Left lobe of liver (tissue), 2 donors: ENCODE data around the gene CFAP107. TPM values are rescaled to one million over a fixed set of nuclear protein-coding genes. Genes with fewer than 3 reads are reported as not detected.
A peak's percentile ranks its signal among the peaks of the same experiment; 100 is the strongest.
"Not testable (repeated sequence)": the region's sequence is repeated elsewhere in the genome, so short reads cannot be mapped to it uniquely, and the experiment has no call there.

ENCODE experiments used
- ATAC-seq: fragments of 200-7000 bp; cut with Tn5 transposase; one replicate; pipeline ENCODE4 v1.9.1; 2020; ENCODE audit warnings: mild to moderate bottlenecking, moderate library complexity
- DNase-seq: peaks from one replicate; pipeline ENCODE4 v3.0.0-alpha.2; 2020; ENCODE audit warnings: low spot score
- total RNA-seq: library from RNA; stranded (reverse); gene quantifications from one replicate; pipeline ENCODE4 v1.2.1, GENCODE V29; 2021
- donor health status: DM: no; HTN: no; CAD: no; lungs with moderate emphysema.
- donor health status: DM: no; HTN: yes; CAD: no.

The CFAP107 gene, protein sequence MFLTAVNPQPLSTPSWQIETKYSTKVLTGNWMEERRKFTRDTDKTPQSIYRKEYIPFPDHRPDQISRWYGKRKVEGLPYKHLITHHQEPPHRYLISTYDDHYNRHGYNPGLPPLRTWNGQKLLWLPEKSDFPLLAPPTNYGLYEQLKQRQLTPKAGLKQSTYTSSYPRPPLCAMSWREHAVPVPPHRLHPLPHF
- total RNA-seq, result not detected

DNA sequence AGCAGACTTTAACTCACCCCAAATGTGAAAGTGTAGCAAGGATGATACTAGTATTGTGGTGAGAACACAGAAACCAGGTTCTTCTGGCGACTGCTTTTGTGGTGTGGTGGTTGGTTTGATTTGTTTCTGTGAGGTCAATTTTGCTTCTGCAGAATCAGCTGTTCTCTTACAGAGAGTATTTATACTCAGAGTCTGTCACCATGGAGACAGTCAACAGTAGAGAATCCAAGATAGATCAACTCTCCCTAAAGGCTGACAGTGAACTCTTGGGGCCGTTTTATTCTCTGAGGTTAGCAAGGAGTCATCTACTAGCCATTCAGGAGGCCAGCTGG is at the start of gene CFAP107:
TSS of gene CFAP107 (plus strand) at position 209 of the 332 bp plus-strand sequence. CDS start 231 bp downstream, outside the sequence.
- no peak for ATAC-seq
- DNase-seq, result no peak

DNA sequence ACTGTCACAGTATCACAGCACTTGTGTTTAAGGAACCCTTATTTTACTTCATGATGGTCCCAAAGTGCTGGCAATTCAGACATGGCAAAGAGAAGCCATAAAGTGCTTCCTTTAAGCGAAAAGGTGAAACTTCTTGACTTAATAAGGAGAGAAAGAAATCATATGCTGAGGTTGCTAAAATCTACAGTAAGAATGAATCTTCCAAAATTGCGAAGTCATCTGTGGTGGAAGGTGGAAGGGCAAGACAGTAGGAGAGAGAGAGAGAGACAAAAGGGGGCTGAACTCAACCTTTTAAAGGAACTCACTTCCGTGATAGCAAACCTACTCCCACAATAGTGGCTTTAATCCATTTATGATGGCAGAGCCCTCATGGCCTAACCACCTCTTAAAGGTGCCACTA is 49.3 kb upstream of the CFAP107 start:
- ATAC-seq, result no peak
- no peak for DNase-seq

- ATAC-seq (no peak), DNase-seq (no peak)
Observed at GRCh38 chr1:12697397-12697796, 48.6 kb upstream of the CFAP107 start.

GRCh38 chr1:12703821-12704451 is 42.1 kb upstream of the CFAP107 start:
- no peak for DNase-seq
- ATAC-seq, result no peak

- no peak for ATAC-seq
- DNase-seq, result no peak
Observed at GRCh38 chr1:12706061-12706460, 39.9 kb upstream of the CFAP107 start.

- DNase-seq, result no peak
- no peak for ATAC-seq
Observed at GRCh38 chr1:12708396-12709090, 37.5 kb upstream of the CFAP107 start.

GRCh38 chr1:12709091-12709491 is 36.9 kb upstream of the CFAP107 start:
- no peak for ATAC-seq

GRCh38 chr1:12709696-12710095 is 36.3 kb upstream of the CFAP107 start:
- DNase-seq (no peak), ATAC-seq (no peak)

More at GRCh38 chr1:12709091-12709491, 36.9 kb upstream of the CFAP107 start:
- DNase-seq, result no peak

DNA sequence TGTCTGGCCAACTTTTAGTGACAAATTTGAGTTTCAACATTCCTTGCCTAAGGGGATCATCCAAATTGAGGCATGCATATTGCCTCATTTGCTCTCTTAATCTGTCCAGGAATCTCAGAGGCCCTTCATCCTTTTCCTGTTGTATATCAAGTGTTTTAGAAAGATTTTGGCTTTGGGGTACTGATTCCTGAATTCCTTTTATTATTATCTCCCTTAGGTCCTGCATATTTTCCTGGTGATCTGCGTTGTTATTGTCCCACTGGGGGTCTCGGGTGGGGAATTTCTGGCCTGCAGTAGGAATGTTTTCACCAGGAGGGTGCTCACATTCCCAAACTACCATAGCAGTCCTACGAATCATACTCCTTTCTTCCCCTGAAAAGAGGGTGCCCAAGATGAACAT is 34.5 kb upstream of the CFAP107 start:
- ATAC-seq, result no peak

DNA sequence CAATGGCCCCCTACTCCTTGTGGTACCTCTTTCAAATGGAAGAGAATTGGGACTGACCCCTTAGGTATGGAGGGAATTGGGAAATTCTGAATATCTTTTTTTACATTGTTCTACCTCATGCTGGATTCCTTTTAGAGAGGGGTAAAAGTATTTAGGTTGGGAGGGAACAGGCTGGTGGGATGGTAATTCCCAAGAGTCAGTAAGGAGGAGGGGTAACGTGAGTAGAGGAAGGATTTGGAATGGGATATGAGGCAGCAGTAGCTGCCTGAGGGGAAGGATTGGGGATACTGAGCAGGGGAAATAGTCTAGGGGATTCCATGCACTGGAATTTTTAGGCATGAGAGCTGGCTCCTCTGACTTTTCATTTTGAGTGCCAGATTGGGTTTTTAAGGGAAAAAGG is 33.9 kb upstream of the CFAP107 start:
- DNase-seq (no peak), ATAC-seq (no peak)

More for the DNA sequence above, 34.5 kb upstream of the CFAP107 start:
- DNase-seq, result no peak

DNA sequence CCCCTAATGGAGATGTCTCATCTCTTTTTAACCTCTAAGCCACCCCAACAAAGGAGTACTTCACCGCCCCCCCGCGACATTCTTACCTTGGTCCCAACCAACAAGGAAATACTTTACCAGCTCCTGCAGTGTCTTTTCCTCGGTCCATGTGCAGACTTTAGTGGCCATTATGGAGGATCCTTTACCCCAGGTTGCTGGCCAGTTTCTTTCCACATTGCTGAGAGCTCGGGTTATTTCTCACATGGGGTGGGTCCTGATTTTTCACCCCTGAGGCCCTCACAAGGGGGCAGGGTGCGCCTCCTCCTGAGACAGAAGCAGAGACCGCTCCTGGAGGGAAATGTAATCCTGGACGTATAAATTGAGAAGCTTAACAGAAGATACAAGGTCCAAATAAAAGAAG is 33.1 kb upstream of the CFAP107 start:
- no peak for DNase-seq
- ATAC-seq, result no peak

GRCh38 chr1:12713651-12714050 is 32.3 kb upstream of the CFAP107 start:
- not testable (repeated sequence) for DNase-seq, ATAC-seq

DNA sequence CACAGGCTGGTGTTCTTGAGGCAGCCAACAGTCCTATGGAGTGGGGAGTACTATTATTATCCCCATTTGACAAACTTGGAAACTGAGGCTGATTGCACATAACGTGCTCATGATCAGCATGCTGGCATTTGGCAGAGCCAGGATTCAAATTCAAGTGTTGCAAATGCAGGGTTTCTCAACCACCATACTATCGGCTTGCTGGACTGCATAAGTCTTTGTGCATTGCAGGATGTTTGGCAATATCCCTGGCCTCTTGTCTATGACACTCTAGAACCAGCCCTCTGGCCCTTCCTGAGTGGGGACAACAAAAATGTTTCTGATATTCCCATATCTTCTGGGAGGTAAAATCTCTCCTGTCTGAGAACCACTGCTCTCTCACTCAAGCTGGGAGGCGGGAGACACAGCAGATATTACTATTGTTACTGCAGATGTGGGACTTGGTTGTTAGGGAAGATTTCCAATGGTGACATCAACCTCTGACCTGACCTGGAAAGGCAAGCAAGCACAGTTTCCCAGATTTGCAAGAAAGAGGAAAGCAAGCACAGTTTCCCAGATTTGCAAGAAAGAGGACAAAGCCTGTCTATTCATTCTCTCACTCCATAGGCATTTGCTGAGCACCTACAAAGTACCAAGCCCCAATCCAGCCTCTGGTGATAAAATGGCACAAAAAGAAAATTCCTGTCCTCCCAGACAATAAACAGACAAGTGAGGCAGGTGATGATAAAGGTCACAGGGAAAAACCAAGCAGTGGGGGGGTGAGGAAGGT is 31.1 kb upstream of the CFAP107 start:
- ATAC-seq (peak; percentile 56), DNase-seq (no peak)

DNA sequence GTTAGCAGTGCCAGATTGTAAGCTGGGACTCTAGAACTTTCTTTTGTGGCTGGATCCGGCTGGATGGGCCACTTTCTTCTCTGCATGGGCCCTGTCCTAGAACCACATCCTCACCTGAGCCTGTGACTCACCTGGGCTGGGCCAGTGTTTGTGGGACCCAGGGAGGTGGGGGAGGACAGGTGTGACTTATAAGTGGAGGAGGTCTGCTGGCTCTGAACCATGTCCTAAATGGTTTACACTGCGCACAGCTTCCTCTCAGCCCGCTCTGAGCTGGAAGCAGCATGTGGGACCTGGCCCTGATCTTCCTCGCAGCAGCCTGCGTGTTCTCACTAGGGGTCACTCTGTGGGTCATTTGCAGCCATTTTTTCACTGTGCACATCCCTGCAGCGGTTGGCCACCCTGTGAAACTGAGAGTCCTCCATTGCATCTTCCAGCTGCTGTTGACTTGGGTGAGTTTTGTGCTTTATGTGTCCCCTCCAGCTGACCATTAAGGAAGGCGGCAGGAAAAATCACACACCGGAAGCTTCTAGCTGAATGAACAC is 30.0 kb upstream of the CFAP107 start, which contains the start of gene AADACL3:
TSS of gene AADACL3 (plus strand) at position 215 of the 542 bp plus-strand sequence. CDS start at position 282, 67 bp downstream.
- DNase-seq, result no peak

DNA sequence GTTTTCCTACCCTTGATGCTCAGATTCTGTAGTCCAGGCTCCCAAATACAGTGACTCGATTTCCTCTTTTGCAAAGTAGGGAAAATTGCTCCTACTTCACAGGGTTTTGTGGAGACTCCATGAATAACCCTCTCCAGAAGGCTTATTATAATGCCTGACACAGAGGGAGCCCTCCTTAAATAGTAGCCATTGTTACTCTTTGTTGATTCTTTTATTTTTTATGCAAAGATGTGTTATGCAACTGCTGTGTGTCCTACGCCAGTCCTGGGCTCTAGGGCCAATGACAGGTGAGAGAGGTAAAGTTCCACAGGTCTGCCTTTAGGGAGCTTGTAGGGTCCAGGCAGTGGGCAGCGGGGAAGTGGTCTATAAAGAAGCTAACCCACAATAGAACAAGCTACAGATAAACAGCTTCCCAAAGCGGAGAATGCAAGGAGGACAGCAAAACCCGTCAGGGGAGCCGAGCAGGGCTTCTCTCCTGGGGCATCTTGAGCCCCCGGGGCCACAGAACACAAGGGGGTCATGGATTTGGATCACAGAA is 28.6 kb upstream of the CFAP107 start:
- ATAC-seq (no peak), DNase-seq (no peak)

More for the DNA sequence above, 30.0 kb upstream of the CFAP107 start, which contains the start of gene AADACL3:
- no peak for ATAC-seq

DNA sequence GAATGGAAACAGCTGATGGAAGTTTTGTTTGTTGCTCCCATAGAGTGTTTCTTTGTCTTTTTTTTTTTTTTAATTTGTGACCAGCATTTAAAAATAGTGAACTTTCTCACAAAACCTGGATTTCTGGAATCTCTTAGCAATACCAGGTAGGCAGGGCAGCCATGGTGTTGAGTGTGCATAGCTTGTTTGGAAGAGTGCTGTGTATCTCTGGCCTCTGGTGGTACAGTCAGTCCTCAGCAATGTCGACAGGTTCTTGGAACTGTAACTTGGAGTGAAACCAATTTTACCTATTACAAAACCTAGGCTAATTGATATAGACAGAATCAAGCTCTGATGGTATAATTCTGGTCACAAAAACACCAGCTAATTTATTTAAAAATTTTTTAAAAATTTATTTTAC is 23.4 kb upstream of the CFAP107 start:
- DNase-seq (no peak), ATAC-seq (peak; percentile 57)

DNA sequence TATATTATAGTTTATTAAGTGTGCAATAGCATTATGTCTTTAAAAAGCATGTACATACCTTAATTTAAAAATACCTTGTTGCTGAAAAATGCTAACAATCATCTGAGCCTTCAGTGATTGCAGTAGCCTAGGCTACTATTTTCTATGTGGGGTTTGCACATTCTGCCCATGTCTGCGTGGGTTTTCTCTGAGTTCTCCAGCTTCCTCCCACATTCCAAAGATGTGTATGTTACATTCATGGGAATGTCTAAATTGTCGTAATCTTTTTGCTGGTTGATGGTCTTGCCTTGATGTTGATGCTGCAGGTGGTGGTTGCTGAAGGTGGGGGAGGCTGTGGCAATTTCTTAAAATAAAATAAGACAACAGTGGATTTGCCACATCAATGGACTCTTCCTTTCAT is 17.6 kb upstream of the CFAP107 start:
- no peak for DNase-seq
- ATAC-seq, result no peak

GRCh38 chr1:12730156-12730555 is 15.8 kb upstream of the CFAP107 start:
- ATAC-seq (no peak), DNase-seq (no peak)

DNA sequence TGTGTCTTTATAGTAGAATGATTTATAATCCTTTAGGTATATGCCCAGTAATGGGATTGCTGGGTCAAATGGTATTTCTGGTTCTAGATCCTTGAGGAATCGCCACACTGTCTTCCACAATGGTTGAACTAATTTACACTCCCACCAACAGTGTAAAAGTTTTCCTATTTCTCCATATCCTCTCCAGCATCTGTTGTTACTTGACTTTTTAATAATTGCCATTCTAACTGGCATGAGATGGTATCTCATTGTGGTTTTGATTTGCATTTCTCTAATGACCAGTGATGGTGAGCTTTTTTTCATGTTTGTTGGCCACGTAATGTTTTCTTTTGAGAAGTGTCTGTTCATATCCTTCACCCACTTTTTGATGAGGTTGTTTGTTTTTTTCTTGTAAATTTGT is 14.9 kb upstream of the CFAP107 start:
- DNase-seq, ATAC-seq: not testable (repeated sequence)

DNA sequence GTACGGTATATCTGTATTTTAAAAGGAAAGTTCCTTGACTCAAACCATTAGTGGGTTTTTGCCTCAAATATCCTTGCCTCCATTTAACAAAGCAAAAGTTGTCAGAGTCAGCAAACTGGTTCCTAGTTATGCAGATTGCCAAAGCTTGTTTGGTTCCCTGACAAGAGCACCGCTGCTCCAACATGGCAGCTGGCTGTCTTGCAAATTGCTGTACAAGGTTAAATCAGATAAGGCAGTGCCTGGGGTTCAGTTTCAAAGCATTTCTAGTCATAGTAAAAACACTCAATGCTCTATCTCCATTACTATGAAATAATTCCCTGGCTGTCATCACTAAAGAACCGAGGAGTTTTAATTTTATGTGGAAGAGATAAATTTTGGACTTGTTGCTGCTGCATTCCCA is 11.3 kb upstream of the CFAP107 start:
- DNase-seq, result no peak
- no peak for ATAC-seq

DNA sequence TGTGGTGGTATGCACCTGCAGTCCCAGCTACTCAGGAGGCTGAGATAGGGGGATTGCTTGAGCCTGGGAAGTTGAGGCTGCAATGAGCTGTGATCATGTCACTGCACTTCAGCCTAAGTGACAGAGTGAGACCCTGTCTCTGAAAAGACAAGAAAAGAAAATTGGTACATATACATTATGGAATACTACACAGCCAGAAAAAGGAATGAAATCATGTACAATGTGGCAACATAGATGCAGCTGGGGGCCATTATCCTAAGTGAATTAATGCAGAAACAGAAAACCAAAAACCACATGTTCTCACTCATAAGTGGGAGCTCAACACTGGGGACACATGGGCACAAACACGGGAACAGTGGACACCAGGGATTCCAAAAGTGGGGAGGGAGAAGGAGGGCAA is 7.1 kb upstream of the CFAP107 start:
- ATAC-seq, result no peak
- no peak for DNase-seq
